HG03457 (cell line): ENCODE results near the gene NUP133.

ENCODE experiments used
- ATAC-seq: cut with Tn5 transposase; IDR thresholded peaks from one replicate; pipeline ENCODE4 v1.9.1; 2021; ENCODE audit warnings: moderate number of reproducible peaks; ENCODE audit not compliant: unreplicated experiment

The NUP133 gene

GRCh38 chr1:229452956-229453801, 55.0 kb downstream of the NUP133 start:
- ATAC-seq: no peak

- no peak for ATAC-seq
Observed at GRCh38 chr1:229448845-229449244, 59.3 kb downstream of the NUP133 start.

- ATAC-seq: no peak
Observed at GRCh38 chr1:229448354-229448753, 59.8 kb downstream of the NUP133 start.

- no peak for ATAC-seq
Observed at GRCh38 chr1:229447809-229448252, 60.3 kb downstream of the NUP133 start.

GRCh38 chr1:229445828-229446227, 62.3 kb downstream of the NUP133 start:
- no peak for ATAC-seq

GRCh38 chr1:229440851-229441537, 67.1 kb downstream of the NUP133 start:
- peak; percentile 87 for ATAC-seq

GRCh38 chr1:229438021-229438420, 70.1 kb downstream of the NUP133 start:
- no peak for ATAC-seq

- ATAC-seq: no peak
Observed at GRCh38 chr1:229437443-229437842, 70.7 kb downstream of the NUP133 start.

- ATAC-seq: no peak
Observed at GRCh38 chr1:229436201-229436600, 71.9 kb downstream of the NUP133 start.

GRCh38 chr1:229434641-229435051, 73.5 kb downstream of the NUP133 start:
- no peak for ATAC-seq

- ATAC-seq: no peak
Observed at GRCh38 chr1:229434005-229434640, 74.0 kb downstream of the NUP133 start, which contains the start of gene ACTA1. TSS of gene ACTA1 (minus strand) at chr1:229434094. CDS start at chr1:229433115, 979 bp downstream.

GRCh38 chr1:229433364-229434004, 74.7 kb downstream of the NUP133 start:
- ATAC-seq: no peak

- no peak for ATAC-seq
Observed at GRCh38 chr1:229432905-229433304, 75.2 kb downstream of the NUP133 start.

- ATAC-seq: no peak
Observed at GRCh38 chr1:229432116-229432461, 76.1 kb downstream of the NUP133 start.

- ATAC-seq: no peak
Observed at GRCh38 chr1:229431284-229432115, 76.6 kb downstream of the NUP133 start.

- no peak for ATAC-seq
Observed at GRCh38 chr1:229430761-229431283, 77.3 kb downstream of the NUP133 start.

GRCh38 chr1:229428256-229428655, 79.9 kb downstream of the NUP133 start:
- ATAC-seq: no peak

- no peak for ATAC-seq
Observed at GRCh38 chr1:229427572-229427971, 80.6 kb downstream of the NUP133 start.

GRCh38 chr1:229425564-229426159, 82.5 kb downstream of the NUP133 start:
- no peak for ATAC-seq

GRCh38 chr1:229420765-229421164, 87.4 kb downstream of the NUP133 start:
- ATAC-seq: no peak
